Measurements from ENCODE around the gene FBXL2.

GRCh38 chr3:33312361-33312760 lies 35.1 kb downstream of the FBXL2 start:
- TF ChIP-seq, protein P1, sequence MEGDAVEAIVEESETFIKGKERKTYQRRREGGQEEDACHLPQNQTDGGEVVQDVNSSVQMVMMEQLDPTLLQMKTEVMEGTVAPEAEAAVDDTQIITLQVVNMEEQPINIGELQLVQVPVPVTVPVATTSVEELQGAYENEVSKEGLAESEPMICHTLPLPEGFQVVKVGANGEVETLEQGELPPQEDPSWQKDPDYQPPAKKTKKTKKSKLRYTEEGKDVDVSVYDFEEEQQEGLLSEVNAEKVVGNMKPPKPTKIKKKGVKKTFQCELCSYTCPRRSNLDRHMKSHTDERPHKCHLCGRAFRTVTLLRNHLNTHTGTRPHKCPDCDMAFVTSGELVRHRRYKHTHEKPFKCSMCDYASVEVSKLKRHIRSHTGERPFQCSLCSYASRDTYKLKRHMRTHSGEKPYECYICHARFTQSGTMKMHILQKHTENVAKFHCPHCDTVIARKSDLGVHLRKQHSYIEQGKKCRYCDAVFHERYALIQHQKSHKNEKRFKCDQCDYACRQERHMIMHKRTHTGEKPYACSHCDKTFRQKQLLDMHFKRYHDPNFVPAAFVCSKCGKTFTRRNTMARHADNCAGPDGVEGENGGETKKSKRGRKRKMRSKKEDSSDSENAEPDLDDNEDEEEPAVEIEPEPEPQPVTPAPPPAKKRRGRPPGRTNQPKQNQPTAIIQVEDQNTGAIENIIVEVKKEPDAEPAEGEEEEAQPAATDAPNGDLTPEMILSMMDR (IDR thresholded peaks at IDR 0.05), result no peak
- no peak for TF ChIP-seq POLR2A (IDR thresholded peaks at IDR 0.05)

All from vagina (tissue), 2 donors.